ENCODE measurements around the gene SPAG7. TPM values are rescaled to one million over a fixed set of nuclear protein-coding genes. Genes with fewer than 3 reads are reported as not detected.
A peak's percentile ranks its signal among the peaks of the same experiment; 100 is the strongest.

The SPAG7 gene
- total and polyA plus RNA-seq, 4 donors, result 18.6 to 66.3 (median 26.0) TPM

DNA sequence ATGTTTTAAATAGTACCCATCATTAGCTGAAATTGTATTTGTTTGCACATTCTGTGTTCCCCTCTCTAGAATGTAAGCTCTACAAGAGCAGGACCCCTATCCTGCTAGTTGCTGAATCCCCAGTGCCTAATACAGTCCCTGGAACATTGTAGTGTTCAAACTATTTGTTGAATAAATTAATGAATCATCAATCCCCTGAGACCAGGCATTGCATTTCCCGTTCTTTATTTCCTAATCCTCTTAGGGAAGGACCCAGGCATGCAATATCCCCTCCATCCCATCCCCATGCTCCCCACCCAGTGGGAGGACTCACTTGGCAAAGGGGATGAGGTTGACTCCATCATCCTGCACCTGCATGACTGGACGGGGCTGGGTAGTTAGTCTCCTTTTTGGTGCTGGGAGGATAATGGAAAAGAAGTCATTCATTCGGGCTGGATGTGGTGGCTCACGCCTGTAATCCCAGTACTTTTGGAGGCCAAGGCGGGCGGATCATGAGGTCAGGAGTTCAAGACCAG lies 26.5 kb upstream of the SPAG7 start:
- H3K27me3 ChIP-seq (ENCODE audit: control insufficient read depth in 4 of 4, insufficient read depth in 4 of 4, low read length in 3 of 4), result no peaks in the 10 kb centered on the region
- peaks cover 3 to 16% (median 11%) of the 10 kb centered on the region in 4 donors for H3K4me1 ChIP-seq (ENCODE audit: control insufficient read depth in 4 of 4, insufficient read depth in 4 of 4, low read length in 3 of 4)
- no peaks in the 10 kb centered on the region for H3K9me3 ChIP-seq (ENCODE audit: control insufficient read depth in 4 of 4, low read length in 3 of 4)
- no peak overlapping the region for H3K9ac ChIP-seq (ENCODE audit: low read depth in 1 of 2, low read length in 2 of 2)
- no peak for DNase-seq (ENCODE audit: low spot score)
- no peak overlapping the region for H3K27ac ChIP-seq (ENCODE audit: low read depth in 1 of 2, low read length in 2 of 2)
- H3K36me3 ChIP-seq (ENCODE audit: control insufficient read depth in 4 of 4, insufficient read depth in 3 of 4, low read depth in 1 of 4, low read length in 3 of 4), result no peaks in the 10 kb centered on the region
- WGBS, result 96% methylated on average over 6 of the region's 6 CpGs
- TF ChIP-seq, protein P1, sequence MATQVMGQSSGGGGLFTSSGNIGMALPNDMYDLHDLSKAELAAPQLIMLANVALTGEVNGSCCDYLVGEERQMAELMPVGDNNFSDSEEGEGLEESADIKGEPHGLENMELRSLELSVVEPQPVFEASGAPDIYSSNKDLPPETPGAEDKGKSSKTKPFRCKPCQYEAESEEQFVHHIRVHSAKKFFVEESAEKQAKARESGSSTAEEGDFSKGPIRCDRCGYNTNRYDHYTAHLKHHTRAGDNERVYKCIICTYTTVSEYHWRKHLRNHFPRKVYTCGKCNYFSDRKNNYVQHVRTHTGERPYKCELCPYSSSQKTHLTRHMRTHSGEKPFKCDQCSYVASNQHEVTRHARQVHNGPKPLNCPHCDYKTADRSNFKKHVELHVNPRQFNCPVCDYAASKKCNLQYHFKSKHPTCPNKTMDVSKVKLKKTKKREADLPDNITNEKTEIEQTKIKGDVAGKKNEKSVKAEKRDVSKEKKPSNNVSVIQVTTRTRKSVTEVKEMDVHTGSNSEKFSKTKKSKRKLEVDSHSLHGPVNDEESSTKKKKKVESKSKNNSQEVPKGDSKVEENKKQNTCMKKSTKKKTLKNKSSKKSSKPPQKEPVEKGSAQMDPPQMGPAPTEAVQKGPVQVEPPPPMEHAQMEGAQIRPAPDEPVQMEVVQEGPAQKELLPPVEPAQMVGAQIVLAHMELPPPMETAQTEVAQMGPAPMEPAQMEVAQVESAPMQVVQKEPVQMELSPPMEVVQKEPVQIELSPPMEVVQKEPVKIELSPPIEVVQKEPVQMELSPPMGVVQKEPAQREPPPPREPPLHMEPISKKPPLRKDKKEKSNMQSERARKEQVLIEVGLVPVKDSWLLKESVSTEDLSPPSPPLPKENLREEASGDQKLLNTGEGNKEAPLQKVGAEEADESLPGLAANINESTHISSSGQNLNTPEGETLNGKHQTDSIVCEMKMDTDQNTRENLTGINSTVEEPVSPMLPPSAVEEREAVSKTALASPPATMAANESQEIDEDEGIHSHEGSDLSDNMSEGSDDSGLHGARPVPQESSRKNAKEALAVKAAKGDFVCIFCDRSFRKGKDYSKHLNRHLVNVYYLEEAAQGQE (IDR thresholded peaks at IDR 0.05), result no peak
- no peak for TF ChIP-seq ATF3 (IDR thresholded peaks at IDR 0.05)
- no peak for TF ChIP-seq YY1 (IDR thresholded peaks at IDR 0.05)
- no peak for TF ChIP-seq TAF1 (conservative IDR thresholded peaks at IDR 0.05)
- TF ChIP-seq, protein P2, sequence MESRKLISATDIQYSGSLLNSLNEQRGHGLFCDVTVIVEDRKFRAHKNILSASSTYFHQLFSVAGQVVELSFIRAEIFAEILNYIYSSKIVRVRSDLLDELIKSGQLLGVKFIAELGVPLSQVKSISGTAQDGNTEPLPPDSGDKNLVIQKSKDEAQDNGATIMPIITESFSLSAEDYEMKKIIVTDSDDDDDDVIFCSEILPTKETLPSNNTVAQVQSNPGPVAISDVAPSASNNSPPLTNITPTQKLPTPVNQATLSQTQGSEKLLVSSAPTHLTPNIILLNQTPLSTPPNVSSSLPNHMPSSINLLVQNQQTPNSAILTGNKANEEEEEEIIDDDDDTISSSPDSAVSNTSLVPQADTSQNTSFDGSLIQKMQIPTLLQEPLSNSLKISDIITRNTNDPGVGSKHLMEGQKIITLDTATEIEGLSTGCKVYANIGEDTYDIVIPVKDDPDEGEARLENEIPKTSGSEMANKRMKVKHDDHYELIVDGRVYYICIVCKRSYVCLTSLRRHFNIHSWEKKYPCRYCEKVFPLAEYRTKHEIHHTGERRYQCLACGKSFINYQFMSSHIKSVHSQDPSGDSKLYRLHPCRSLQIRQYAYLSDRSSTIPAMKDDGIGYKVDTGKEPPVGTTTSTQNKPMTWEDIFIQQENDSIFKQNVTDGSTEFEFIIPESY (IDR thresholded peaks at IDR 0.05), result no peak
- TF ChIP-seq, protein P3, sequence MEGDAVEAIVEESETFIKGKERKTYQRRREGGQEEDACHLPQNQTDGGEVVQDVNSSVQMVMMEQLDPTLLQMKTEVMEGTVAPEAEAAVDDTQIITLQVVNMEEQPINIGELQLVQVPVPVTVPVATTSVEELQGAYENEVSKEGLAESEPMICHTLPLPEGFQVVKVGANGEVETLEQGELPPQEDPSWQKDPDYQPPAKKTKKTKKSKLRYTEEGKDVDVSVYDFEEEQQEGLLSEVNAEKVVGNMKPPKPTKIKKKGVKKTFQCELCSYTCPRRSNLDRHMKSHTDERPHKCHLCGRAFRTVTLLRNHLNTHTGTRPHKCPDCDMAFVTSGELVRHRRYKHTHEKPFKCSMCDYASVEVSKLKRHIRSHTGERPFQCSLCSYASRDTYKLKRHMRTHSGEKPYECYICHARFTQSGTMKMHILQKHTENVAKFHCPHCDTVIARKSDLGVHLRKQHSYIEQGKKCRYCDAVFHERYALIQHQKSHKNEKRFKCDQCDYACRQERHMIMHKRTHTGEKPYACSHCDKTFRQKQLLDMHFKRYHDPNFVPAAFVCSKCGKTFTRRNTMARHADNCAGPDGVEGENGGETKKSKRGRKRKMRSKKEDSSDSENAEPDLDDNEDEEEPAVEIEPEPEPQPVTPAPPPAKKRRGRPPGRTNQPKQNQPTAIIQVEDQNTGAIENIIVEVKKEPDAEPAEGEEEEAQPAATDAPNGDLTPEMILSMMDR (IDR thresholded peaks at IDR 0.05; ENCODE audit: low read depth, low read length, missing input control), result no peak
- no peak for TF ChIP-seq FOXA2 (IDR thresholded peaks at IDR 0.05)
- TF ChIP-seq HNF4G (IDR thresholded peaks at IDR 0.05), result no peak
- no peak for TF ChIP-seq HNF4A (conservative IDR thresholded peaks at IDR 0.05)
- TF ChIP-seq GABPA (IDR thresholded peaks at IDR 0.05 in 1 of 2, conservative IDR thresholded peaks at IDR 0.05 in 1 of 2), result no peak
- no peak for TF ChIP-seq SP1 (IDR thresholded peaks at IDR 0.05)
- TF ChIP-seq RXRA (IDR thresholded peaks at IDR 0.05), result no peak
- TF ChIP-seq JUND (IDR thresholded peaks at IDR 0.05), result no peak
- H3K4me3 ChIP-seq (ENCODE audit: low read depth in 1 of 3, low read length in 3 of 3), result no peak overlapping the region

DNA sequence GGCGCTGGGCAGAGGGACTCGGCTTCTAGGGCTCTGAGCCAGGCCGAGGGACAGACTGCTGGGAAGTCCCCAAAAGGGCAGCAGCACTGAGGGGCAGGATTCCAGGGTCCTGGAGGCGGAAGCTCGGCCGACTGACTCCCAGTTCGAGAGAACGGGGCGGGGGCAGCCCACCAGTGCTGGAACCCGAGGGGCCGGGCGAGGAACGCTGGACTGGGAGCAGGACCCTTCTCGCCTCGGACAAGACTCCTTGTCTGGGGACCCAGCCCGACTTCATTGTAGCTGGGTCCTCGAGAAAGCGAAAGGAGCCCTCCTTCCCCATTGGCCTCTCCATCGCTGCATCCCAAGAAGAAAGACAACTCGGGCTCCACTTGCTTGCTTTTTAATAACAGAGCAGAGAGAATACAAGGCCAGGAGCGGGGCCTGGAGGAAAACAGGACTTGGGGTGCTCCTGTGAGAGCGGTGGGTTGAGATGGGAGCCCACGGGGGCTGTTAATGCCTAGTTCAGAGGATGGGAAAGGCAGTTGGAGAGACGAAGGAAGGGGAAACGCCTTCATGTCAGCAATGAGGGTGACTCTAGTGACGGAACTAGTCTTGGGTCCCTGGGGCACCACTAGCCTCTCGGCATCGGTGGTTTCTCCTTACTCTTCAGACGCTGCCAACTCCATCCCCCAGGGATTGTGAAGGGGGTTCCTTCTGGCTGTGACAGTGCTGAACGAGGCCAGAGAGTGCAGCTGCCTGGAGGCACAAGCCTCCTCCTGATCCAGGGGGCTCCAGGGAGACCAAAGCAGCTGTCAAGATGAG lies 20.4 kb upstream of the SPAG7 start:
- Histone ChIP-seq H3K9ac (ENCODE audit: low read depth in 1 of 2, low read length in 2 of 2) (peak overlapping the region in 1 of 2 donors; percentile 62), H3K9me3 (ENCODE audit: control insufficient read depth in 4 of 4, low read length in 3 of 4) (no peaks in the 10 kb centered on the region), H3K4me3 (ENCODE audit: low read depth in 1 of 3, low read length in 3 of 3) (peak overlapping the region; percentile 18 to 84 (median 78)), H3K27me3 (ENCODE audit: control insufficient read depth in 4 of 4, insufficient read depth in 4 of 4, low read length in 3 of 4) (no peaks in the 10 kb centered on the region), H3K4me1 (ENCODE audit: control insufficient read depth in 4 of 4, insufficient read depth in 4 of 4, low read length in 3 of 4) (peaks cover 10 to 21% (median 15%) of the 10 kb centered on the region in 4 donors), H3K27ac (ENCODE audit: low read depth in 1 of 2, low read length in 2 of 2) (peak overlapping the region; percentile 76 to 81), H3K36me3 (ENCODE audit: control insufficient read depth in 4 of 4, insufficient read depth in 3 of 4, low read depth in 1 of 4, low read length in 3 of 4) (peaks cover 0 to 2% (median 2%) of the 10 kb centered on the region in 4 donors)
- WGBS, result 19% methylated on average over 30 of the region's 30 CpGs
- no peak for DNase-seq (ENCODE audit: low spot score)
- TF ChIP-seq NR2F2 (IDR thresholded peaks at IDR 0.05) (peak; percentile 81), RXRA (IDR thresholded peaks at IDR 0.05) (no peak)
